ENCODE results near the gene NEU4.
"Not testable (repeated sequence)": the region's sequence is repeated elsewhere in the genome, so short reads cannot be mapped to it uniquely, and the experiment has no call there.

The NEU4 gene

GRCh38 chr2:241808721-241809382, at the start of gene NEU4:
NEU4 (plus strand) TSS chr2:241809193; CDS start chr2:241814485, 5,292 bp downstream.
- no peak for DNase-seq

- not testable (repeated sequence) for DNase-seq
Observed at GRCh38 chr2:241759893-241760292, 49.1 kb upstream of the NEU4 start.

- DNase-seq = no peak
Observed at GRCh38 chr2:241760301-241760771, 48.7 kb upstream of the NEU4 start.

- no peak for DNase-seq
Observed at GRCh38 chr2:241762321-241762932, 46.6 kb upstream of the NEU4 start.

- peak; percentile 66 for DNase-seq
Observed at GRCh38 chr2:241762933-241763369, 46.0 kb upstream of the NEU4 start.

- no peak for DNase-seq
Observed at GRCh38 chr2:241763551-241764274, 45.3 kb upstream of the NEU4 start.

- DNase-seq = no peak
Observed at GRCh38 chr2:241764275-241765241, 44.4 kb upstream of the NEU4 start.

- DNase-seq = no peak
Observed at GRCh38 chr2:241767464-241768250, 41.3 kb upstream of the NEU4 start.

GRCh38 chr2:241768251-241768711, 40.7 kb upstream of the NEU4 start:
- no peak for DNase-seq

GRCh38 chr2:241768850-241769249, 40.1 kb upstream of the NEU4 start:
- DNase-seq = no peak

GRCh38 chr2:241769819-241770184, 39.2 kb upstream of the NEU4 start:
- no peak for DNase-seq

GRCh38 chr2:241770185-241770935, 38.6 kb upstream of the NEU4 start:
- no peak for DNase-seq

- no peak for DNase-seq
Observed at GRCh38 chr2:241770936-241771285, 38.1 kb upstream of the NEU4 start.

- DNase-seq = no peak
Observed at GRCh38 chr2:241771286-241772062, 37.5 kb upstream of the NEU4 start.

- peak; percentile 26 for DNase-seq
Observed at GRCh38 chr2:241772063-241772499, 36.9 kb upstream of the NEU4 start.

GRCh38 chr2:241773511-241774418, 35.2 kb upstream of the NEU4 start:
- DNase-seq = no peak

- DNase-seq = no peak
Observed at GRCh38 chr2:241774419-241775222, 34.4 kb upstream of the NEU4 start.

Measured in stimulated activated naive CD4-positive, alpha-beta T cell treated with Interleukin-2 at 50 U/mL for 16 hours (primary cell).